ENCODE measurements around the gene CEACAM7.

- TF ChIP-seq POLR2A (IDR thresholded peaks at IDR 0.05) (no peak), CTCF (IDR thresholded peaks at IDR 0.05) (no peak), POLR2AphosphoS5 (IDR thresholded peaks at IDR 0.05; ENCODE audit: insufficient read depth in 1 of 2, low read depth in 1 of 2) (no peak)
Measured at GRCh38 chr19:41657157-41657556, 30.9 kb downstream of the CEACAM7 start.

All from vagina (tissue), 2 donors.